ENCODE data around the gene ECHDC1. TPM values are rescaled to one million over a fixed set of nuclear protein-coding genes. Genes with fewer than 3 reads are reported as not detected.
"Not testable (repeated sequence)": the region's sequence is repeated elsewhere in the genome, so short reads cannot be mapped to it uniquely, and the experiment has no call there.

Gene ECHDC1
- 116 and 154 TPM in 2 replicates for total RNA-seq (2014; rRNA removed; shearing (Covaris generic))

- DNase-seq (ENCODE audit: low read depth), result peak; percentile 83
Measured at GRCh38 chr6:127342946-127343808, at the start of gene ECHDC1. Gene ECHDC1, minus strand, starts transcription at chr6:127343609. Its CDS starts 12,581 bp downstream, at chr6:127331028.

- DNase-seq (ENCODE audit: low read depth), result no peak
Measured at GRCh38 chr6:127392301-127392700, 48.9 kb upstream of the ECHDC1 start.

GRCh38 chr6:127391094-127391953 is 47.9 kb upstream of the ECHDC1 start:
- DNase-seq (ENCODE audit: low read depth), result no peak

- no peak for DNase-seq (ENCODE audit: low read depth)
Measured at GRCh38 chr6:127389706-127390105, 46.3 kb upstream of the ECHDC1 start.

- no peak for DNase-seq (ENCODE audit: low read depth)
Measured at GRCh38 chr6:127385668-127386430, 42.4 kb upstream of the ECHDC1 start.

- not testable (repeated sequence) for DNase-seq (ENCODE audit: low read depth)
Measured at GRCh38 chr6:127384848-127385247, 41.4 kb upstream of the ECHDC1 start.

- no peak for DNase-seq (ENCODE audit: low read depth)
Measured at GRCh38 chr6:127383988-127384387, 40.6 kb upstream of the ECHDC1 start.

GRCh38 chr6:127382413-127382812 is 39.0 kb upstream of the ECHDC1 start:
- DNase-seq (ENCODE audit: low read depth), result no peak

GRCh38 chr6:127381384-127381783 is 38.0 kb upstream of the ECHDC1 start:
- no peak for DNase-seq (ENCODE audit: low read depth)

GRCh38 chr6:127376685-127377084 is 33.3 kb upstream of the ECHDC1 start:
- peak; percentile 4 for DNase-seq (ENCODE audit: low read depth)

- no peak for DNase-seq (ENCODE audit: low read depth)
Measured at GRCh38 chr6:127367023-127367375, 23.6 kb upstream of the ECHDC1 start.

GRCh38 chr6:127366282-127367022 is 23.0 kb upstream of the ECHDC1 start:
- DNase-seq (ENCODE audit: low read depth), result peak; percentile 94

GRCh38 chr6:127365874-127366273 is 22.5 kb upstream of the ECHDC1 start:
- DNase-seq (ENCODE audit: low read depth), result no peak

- DNase-seq (ENCODE audit: low read depth), result no peak
Measured at GRCh38 chr6:127352524-127352923, 9.1 kb upstream of the ECHDC1 start.

GRCh38 chr6:127349980-127350379 is 6.6 kb upstream of the ECHDC1 start:
- DNase-seq (ENCODE audit: low read depth), result no peak

- no peak for DNase-seq (ENCODE audit: low read depth)
Measured at GRCh38 chr6:127348028-127348661, 4.7 kb upstream of the ECHDC1 start.

- DNase-seq (ENCODE audit: low read depth), result no peak
Measured at GRCh38 chr6:127347178-127347577, 3.8 kb upstream of the ECHDC1 start.

- no peak for DNase-seq (ENCODE audit: low read depth)
Measured at GRCh38 chr6:127345521-127345920, 2.1 kb upstream of the ECHDC1 start.

- DNase-seq (ENCODE audit: low read depth), result peak; percentile 15
Measured at GRCh38 chr6:127343809-127344659, 625 bp upstream of the ECHDC1 start.

Data from Daoy (cell line).